Gastroesophageal sphincter (tissue), 4 donors: Measurements from ENCODE around the gene MACROH2A2. TPM values are rescaled to one million over a fixed set of nuclear protein-coding genes. Genes with fewer than 3 reads are reported as not detected.
A peak's percentile ranks its signal among the peaks of the same experiment; 100 is the strongest.

ENCODE experiments used
- ATAC-seq: fragments of 150-250 bp; one replicate; pipeline ENCODE4 v1.9.1; 2016; ENCODE audit warnings: mild to moderate bottlenecking, moderate library complexity
- H3K27ac ChIP-seq, 4 donors: fragments of 200-600 bp; sonication (generic) in 3 of 4; 1 replicate in 3 of 4; 2 replicates in 1 of 4; pipeline ENCODE4 v1.5.1; 2016 to 2019
- H3K27me3 ChIP-seq: fragments of 200-600 bp; sonication (generic); one replicate; pipeline ENCODE4 v1.5.1; 2019
- H3K36me3 ChIP-seq, 2 donors: fragments of 200-600 bp; sonication (generic); one replicate each; pipeline ENCODE4 v1.5.1; 2019; ENCODE audit warnings: control low read depth in 1 of 2
- H3K4me1 ChIP-seq, 3 donors: fragments of 200-600 bp; sonication (generic); 1 replicate in 2 of 3; 2 replicates in 1 of 3; pipeline ENCODE4 v1.5.1; 2016 to 2019; ENCODE audit warnings: control low read depth in 2 of 3
- H3K4me3 ChIP-seq, 2 donors: fragments of 200-600 bp; sonication (generic); one replicate each; pipeline ENCODE4 v1.5.1; 2019; ENCODE audit warnings: mild to moderate bottlenecking in 1 of 2, moderate library complexity in 1 of 2
- H3K9me3 ChIP-seq, 3 donors: fragments of 200-600 bp; sonication (generic); one replicate each; pipeline ENCODE4 v1.5.1; 2017 to 2019; ENCODE audit warnings: control low read depth in 2 of 3
- EP300 ChIP-seq: sonication (generic); formaldehyde crosslinking; IDR thresholded peaks from one replicate; pipeline ENCODE4 v1.6.1; 2017; ENCODE audit warnings: antibody characterized with exemption, mild to moderate bottlenecking
- POLR2A ChIP-seq, 2 donors: fragments of 450-650 bp; IDR thresholded peaks; one replicate each; pipeline ENCODE4 v1.6.1; 2017; ENCODE audit warnings: antibody characterized with exemption in 2 of 2, mild to moderate bottlenecking in 2 of 2, moderate library complexity in 1 of 2
- POLR2AphosphoS5 ChIP-seq: sonication (generic); formaldehyde crosslinking; IDR thresholded peaks from one replicate; pipeline ENCODE4 v1.6.1; 2017; ENCODE audit warnings: antibody characterized with exemption
- WGBS, 2 donors: methylation state at CpG; one replicate each; pipeline ENCODE4 v1.1.5; 2018; ENCODE audit warnings: low coverage in 1 of 2; 5-methylcytosine and 5-hydroxymethylcytosine counted together
- total RNA-seq, 4 donors: library from RNA; depleted of rRNA; stranded (reverse); fragments of >200 nt; gene quantifications; one replicate each; pipeline ENCODE4 v1.1.0, GENCODE V29; 2016
- TF ChIP-seq, protein P1 (sequence below), 4 experiments: fragments of 200-600 bp in 2 of 4; fragments of 450-650 bp in 2 of 4; sonication (generic) in 1 of 4; IDR thresholded peaks; one replicate each; pipeline ENCODE4 v1.5.1; 2017 to 2019; ENCODE audit warnings: antibody characterized with exemption in 4 of 4, mild to moderate bottlenecking in 2 of 4, moderate library complexity in 2 of 4

The MACROH2A2 gene
- total RNA-seq, 4 donors from 2014 or later, result 8.2 to 22.9 (median 13.7) TPM

DNA sequence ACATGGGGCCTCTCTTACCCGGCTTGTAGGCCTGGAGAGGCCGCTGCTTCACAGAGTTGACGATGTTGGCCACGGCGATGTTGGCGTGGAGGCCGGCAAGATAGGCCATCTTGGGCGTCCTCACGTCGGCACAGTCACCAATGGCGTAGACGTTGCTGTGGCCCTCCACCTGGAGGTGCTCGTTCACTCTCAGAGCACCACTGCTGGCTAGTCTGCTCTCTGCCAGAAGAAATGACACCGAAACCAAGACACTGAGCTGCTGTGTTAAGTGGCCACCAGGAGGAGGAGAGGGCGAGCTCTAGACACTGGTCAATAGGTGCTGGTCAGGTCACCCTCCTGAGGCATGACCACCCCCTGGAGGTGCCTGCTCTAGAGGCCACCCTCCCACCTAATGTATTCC lies 62.3 kb downstream of the MACROH2A2 start:
- Histone ChIP-seq H3K27me3 (no peaks in the 10 kb centered on the region), H3K4me1 (peaks cover 0 to 8% (median 0%) of the 10 kb centered on the region in 3 donors), H3K4me3 (no peak overlapping the region), H3K36me3 (peaks cover 0 to 91% of the 10 kb centered on the region in 2 donors), H3K27ac (no peak overlapping the region), H3K9me3 (no peaks in the 10 kb centered on the region)
- 96% methylated on average over 4 of the region's 15 CpGs; no CpG with 5 or more reads in 1 of the 2 donors for WGBS, 2 donors
- TF ChIP-seq POLR2AphosphoS5 (no peak), POLR2A (IDR thresholded peaks at IDR 0.05) (no peak), EP300 (no peak)
- TF ChIP-seq, protein P1, sequence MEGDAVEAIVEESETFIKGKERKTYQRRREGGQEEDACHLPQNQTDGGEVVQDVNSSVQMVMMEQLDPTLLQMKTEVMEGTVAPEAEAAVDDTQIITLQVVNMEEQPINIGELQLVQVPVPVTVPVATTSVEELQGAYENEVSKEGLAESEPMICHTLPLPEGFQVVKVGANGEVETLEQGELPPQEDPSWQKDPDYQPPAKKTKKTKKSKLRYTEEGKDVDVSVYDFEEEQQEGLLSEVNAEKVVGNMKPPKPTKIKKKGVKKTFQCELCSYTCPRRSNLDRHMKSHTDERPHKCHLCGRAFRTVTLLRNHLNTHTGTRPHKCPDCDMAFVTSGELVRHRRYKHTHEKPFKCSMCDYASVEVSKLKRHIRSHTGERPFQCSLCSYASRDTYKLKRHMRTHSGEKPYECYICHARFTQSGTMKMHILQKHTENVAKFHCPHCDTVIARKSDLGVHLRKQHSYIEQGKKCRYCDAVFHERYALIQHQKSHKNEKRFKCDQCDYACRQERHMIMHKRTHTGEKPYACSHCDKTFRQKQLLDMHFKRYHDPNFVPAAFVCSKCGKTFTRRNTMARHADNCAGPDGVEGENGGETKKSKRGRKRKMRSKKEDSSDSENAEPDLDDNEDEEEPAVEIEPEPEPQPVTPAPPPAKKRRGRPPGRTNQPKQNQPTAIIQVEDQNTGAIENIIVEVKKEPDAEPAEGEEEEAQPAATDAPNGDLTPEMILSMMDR (IDR thresholded peaks at IDR 0.05), result no peak
- no peak for ATAC-seq

DNA sequence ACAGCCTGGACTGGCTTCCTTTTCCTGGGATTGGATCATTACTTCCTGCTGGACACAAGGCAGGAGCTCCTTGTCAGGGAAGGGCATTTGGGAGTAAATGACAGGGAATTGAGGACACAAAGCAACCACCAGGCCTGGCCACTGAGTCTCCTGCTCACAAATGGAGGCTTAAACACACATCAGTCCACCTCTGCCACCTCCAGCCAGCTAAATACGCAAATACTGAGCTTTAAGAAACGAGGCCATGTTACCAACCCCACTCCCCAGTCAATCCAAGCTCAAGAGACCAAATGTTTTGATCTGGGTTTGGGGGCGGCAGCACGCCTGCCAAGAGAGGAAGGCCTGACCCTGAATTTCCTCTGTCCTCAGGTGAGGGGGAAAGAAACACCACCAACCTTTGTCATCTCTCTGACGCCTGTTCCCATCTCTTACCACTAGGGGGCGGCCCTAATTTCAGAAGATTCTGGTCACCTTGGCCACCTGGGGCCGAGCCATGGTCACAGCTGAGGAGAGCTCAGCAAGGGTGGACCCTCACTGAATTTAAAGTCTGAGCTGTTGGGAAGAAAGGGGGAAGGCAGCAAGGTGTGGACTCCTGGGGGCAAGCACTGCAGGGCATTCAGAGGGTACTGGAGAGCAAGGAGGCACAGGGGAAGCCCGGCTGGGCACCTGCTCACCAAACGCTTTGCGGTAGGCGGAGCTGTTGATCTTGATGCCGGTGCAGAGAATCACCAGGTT lies 63.5 kb downstream of the MACROH2A2 start:
- Histone ChIP-seq H3K27me3 (no peaks in the 10 kb centered on the region), H3K4me3 (no peak overlapping the region), H3K27ac (no peak overlapping the region), H3K4me1 (peaks cover 0 to 8% (median 0%) of the 10 kb centered on the region in 3 donors), H3K36me3 (peaks cover 0 to 91% of the 10 kb centered on the region in 2 donors), H3K9me3 (no peaks in the 10 kb centered on the region)
- TF ChIP-seq POLR2A (IDR thresholded peaks at IDR 0.05), result no peak
- TF ChIP-seq, protein P1 (IDR thresholded peaks at IDR 0.05), result peak; percentile 68 to 90 (median 78)
- ATAC-seq, result peak; percentile 53
- WGBS, 2 donors, result 14 to 36% methylated on average over 3 to 5 of the region's 12 CpGs

DNA sequence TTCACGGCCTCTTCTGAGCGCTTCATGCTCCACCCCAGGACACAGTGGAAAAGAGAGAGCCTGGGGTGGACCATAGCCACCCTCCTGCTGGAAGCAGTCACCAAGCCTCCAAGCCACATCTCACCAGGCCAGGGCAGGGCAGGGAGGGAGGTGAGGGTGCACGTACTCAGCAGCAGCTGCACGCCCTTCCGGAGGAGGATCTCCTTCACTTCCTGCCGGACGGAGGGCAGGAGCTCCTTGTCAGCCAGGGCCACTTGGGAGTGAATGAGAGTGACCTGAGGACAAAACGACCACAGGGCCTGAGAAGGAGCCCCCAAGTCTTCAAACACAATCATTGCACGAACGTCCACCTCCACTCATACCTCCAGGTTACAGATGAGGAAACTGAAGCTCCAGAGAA lies 65.0 kb downstream of the MACROH2A2 start:
- no peak for ATAC-seq
- H3K36me3 ChIP-seq, result peaks cover 0 to 91% of the 10 kb centered on the region in 2 donors

DNA sequence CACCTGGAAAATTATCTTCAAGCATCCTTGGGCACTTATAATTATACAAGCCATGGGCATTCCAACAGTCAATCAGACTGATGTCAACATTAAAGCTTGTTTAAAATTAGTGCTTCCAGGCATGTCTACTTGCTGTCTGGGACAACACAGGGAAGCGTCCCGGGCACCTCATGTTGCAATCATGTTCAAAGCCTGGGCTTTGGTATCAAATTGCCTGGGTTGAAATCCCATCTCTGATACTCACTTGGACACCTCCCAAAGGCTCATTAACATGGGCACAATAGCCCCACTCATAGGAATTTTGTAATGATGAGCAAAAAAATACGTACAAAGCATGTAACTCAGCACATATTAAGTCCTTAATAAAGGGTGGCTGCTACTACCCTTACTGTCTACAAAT lies 65.5 kb downstream of the MACROH2A2 start:
- Histone ChIP-seq H3K27me3 (no peaks in the 10 kb centered on the region), H3K36me3 (peaks cover 0 to 91% of the 10 kb centered on the region in 2 donors), H3K27ac (no peak overlapping the region), H3K9me3 (no peaks in the 10 kb centered on the region), H3K4me1 (peaks cover 0 to 8% (median 0%) of the 10 kb centered on the region in 3 donors), H3K4me3 (no peak overlapping the region)
- no peak for ATAC-seq
- WGBS, 2 donors, result 70 to 83% methylated on average over 1 to 3 of the region's 3 CpGs
- TF ChIP-seq POLR2A (IDR thresholded peaks at IDR 0.05), result no peak
- TF ChIP-seq POLR2AphosphoS5, result no peak
- TF ChIP-seq, protein P1 (IDR thresholded peaks at IDR 0.05), result no peak
- no peak for TF ChIP-seq EP300

More for the DNA sequence above, 65.0 kb downstream of the MACROH2A2 start:
- H3K4me3 ChIP-seq, result no peak overlapping the region
- TF ChIP-seq EP300, result no peak
- no peak for TF ChIP-seq POLR2AphosphoS5
- TF ChIP-seq, protein P1 (IDR thresholded peaks at IDR 0.05), result no peak
- no peak for TF ChIP-seq POLR2A (IDR thresholded peaks at IDR 0.05)
- no peaks in the 10 kb centered on the region for H3K27me3 ChIP-seq
- H3K9me3 ChIP-seq, result no peaks in the 10 kb centered on the region
- 40% methylated on average over 1 of the region's 10 CpGs; no CpG with 5 or more reads in 1 of the 2 donors for WGBS, 2 donors
- H3K4me1 ChIP-seq, result peaks cover 0 to 8% (median 0%) of the 10 kb centered on the region in 3 donors
- no peak overlapping the region for H3K27ac ChIP-seq

DNA sequence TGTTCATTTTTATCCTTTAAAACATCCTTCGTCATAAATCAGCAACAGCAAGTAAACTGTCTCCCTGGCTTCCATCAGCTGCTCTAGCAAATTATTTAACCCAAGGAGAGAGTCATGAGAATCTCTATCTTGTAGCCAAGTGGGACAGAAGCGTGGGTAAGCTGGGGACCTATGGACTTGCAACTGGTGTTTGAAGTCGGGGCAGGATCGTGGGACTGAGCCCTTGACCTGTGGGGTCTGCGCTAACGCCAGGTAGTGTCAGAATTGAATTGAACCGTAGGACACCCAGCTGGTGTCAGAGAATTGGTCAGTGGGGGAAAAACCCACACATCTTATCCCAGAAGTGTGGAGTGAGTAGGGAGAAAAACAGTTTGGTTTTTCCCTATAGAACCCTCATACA lies 66.6 kb downstream of the MACROH2A2 start:
- peaks cover 0 to 8% (median 0%) of the 10 kb centered on the region in 3 donors for H3K4me1 ChIP-seq
- TF ChIP-seq EP300 (no peak), POLR2A (IDR thresholded peaks at IDR 0.05) (no peak), POLR2AphosphoS5 (no peak)
- TF ChIP-seq, protein P1 (IDR thresholded peaks at IDR 0.05), result no peak
- no peak for ATAC-seq
- H3K27me3 ChIP-seq, result no peaks in the 10 kb centered on the region
- H3K4me3 ChIP-seq, result no peak overlapping the region
- 94 to 100% methylated on average over 5 to 6 of the region's 7 CpGs for WGBS, 2 donors
- peaks cover 0 to 89% of the 10 kb centered on the region in 2 donors for H3K36me3 ChIP-seq
- no peaks in the 10 kb centered on the region for H3K9me3 ChIP-seq
- H3K27ac ChIP-seq, result no peak overlapping the region
